GM10847 (cell line): ENCODE results near the gene CRY2.

Experiments used
- POLR2A ChIP-seq: IDR thresholded peaks from 2 replicates; pipeline ENCODE4 v1.6.1; 2011; ENCODE audit not compliant: insufficient read length; ENCODE audit errors: extremely low read depth

CRY2 gene

DNA sequence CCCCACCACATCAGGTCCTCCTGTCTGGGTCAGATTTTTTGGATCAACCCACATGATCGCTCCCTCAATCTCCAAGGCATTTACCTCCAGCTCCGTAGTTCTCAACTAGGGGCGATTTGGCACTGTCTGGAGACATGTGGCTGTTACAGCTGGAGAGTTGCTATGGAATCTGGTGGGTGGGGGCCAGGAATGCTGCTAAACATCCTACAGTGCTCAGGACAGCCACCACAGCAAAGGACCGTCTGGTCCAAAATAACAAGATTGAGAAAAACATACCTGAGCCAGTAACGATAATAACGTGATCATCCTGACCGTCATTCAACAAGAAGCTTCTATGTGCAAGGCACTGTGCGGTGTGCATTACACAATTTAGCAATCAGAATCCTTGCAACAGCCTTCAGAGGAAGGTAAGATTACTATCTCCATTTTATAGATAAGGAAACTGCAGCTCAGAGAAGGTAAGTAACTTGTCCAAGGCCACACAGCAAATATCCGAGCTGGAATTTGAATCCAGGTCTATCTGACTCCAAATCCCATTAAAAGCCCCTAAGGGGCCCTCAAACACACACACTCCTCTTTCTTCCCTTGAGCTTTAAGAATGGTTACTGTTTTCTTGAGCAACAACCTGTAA lies 14.3 kb upstream of the CRY2 start:
- no peak for TF ChIP-seq POLR2A

DNA sequence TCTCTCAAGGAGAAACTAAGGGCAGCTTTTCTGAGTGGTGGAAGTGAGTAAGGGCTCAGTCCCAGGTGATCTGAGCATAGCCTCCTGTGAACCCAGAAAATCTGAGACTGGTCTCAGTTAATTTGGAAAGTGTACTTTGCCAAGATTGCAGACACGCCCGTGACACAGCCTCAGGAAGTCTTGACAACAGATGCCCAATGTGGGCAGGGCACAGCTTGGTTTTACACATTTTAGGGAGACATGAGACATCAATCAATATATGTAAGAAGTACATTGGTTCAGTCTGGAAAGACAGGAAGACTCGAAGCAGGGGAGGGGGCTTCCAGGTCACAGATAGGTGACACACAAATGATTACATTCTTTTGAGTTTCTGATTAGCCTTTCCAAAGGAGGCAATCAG lies 13.5 kb upstream of the CRY2 start:
- TF ChIP-seq POLR2A, result no peak

DNA sequence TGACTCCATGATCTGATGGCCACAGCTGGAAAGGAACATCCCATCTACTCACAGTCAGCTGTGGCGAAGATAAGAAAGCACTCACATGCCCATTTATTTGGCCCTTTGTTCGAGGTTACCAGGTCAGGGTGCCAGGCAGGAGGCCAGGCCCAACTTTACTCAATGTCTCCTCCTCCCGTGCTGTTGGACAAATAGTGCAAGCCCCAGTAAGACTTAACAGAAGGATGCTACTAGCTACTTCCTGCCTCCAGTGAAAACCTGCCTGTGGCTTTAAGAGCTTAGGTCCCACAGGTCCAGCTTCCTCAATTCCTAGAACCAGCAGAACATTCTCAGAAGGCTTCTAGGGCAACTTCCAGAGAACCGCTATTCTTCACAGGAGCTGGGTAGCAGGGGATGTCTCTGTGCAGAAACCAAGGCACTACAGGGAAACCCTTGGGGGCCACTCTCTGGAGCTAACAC lies 12.9 kb upstream of the CRY2 start:
- TF ChIP-seq POLR2A, result no peak

DNA sequence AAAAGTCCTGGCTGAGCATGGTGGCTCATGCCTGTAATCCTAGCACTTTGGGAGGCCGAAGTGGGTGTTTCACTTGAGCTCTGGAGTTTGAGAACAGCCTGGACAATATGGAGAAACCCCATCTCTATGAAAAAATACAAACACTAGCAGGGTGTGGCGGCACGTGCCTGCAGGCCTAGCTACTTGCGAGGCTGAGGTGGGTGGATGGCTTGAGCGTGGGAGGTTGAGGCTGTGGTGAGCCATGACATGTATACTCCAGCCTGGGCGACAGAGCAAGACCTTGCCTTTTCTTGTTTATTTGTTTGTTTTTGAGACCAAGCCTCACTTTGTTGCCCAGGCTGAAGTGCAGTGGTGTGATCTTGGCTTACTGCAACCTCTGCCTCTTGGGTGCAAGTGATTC lies 8.1 kb upstream of the CRY2 start:
- TF ChIP-seq POLR2A, result no peak

DNA sequence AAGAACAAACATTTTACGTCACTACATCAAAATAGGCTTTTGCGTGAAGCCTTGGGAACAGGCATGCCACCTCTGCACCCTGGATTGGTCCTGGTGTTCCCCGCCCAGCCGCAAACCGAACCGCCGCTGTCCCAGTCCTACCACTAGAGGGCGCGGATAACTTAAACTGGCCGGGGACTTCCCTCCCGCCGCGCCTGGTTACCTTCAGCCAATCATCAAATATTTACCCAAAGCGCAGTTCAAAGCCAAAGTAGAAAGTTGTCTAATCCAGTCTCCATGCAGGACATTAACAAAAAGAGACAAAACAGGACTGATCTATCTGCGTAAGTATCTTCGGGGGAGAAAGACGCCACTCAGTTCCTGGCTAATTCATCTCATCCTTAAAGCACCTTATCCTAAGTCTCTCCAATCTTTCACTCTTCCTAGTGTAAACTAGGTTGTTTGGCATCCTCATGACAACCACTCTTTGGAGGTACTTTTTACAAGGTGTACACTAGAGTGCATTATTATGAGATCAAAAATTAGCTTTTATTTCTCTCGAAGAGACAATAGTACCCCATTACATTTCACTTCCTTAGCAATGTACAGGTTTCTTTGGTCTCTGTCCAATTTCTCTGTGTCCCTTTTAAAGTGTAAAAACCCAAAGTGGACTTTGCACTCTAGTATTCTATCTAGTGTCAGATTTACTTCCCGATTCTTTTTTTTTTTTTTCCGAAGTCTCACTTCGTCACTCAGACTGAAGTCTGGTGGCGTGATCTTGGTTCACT lies 3.9 kb upstream of the CRY2 start:
- no peak for TF ChIP-seq POLR2A

DNA sequence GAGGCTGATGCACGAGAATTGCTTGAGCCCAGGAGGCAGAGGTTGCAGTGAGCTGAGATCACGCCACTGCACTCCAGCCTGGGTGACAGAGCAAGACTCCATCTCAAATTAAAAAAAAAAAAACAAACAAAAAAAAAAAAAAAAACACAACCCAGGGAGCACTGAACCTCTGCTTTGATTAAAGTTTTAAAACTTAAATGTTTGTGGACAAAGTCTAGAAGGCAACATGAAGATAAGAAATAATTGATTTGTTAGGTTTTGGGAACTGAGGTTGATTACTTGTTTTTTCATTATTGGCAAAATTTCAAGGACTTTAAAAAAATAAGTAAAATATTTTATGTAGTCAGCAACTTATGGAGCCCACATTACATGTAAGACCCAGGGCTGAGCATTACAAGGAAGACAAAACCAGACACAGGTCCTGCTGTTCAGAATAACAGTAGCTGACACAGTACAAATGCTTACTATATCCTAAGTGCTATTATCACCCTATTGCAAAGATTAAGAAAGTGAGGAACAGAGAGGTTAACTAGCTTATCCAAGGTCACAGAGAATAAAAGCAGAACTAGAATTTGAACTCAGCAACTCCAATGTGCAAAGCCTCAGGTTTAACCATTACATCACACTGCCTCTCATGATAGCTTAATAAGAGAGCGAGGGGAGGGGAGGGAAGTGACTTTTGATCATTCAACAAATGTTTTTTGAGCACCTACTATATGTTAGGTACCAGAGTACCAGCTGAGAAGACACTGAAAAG lies 2.3 kb upstream of the CRY2 start:
- TF ChIP-seq POLR2A, result no peak

DNA sequence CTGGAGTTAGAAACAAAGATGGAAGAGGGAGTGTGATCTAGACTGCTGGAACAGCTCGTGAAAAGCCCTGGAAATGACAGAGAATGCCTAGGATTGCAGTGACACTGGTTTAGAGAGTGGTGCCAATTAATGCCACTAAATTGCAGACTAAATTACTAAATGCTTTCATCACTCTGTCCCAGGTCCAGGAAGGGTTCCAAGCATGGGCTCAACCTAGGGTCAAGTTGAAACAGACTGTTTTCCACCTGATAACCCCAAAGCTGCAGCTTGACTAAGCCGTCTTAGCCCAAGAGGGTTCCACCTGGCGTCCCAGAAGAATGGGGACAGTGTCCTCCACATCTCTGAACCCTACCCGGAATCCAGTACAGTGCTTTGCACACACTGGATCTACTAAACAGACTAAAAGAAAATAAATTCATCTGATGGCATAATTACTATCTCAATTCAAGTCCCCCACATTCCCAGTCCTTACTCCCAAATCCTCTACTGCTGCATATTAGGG lies 1.1 kb upstream of the CRY2 start:
- TF ChIP-seq POLR2A, result no peak

DNA sequence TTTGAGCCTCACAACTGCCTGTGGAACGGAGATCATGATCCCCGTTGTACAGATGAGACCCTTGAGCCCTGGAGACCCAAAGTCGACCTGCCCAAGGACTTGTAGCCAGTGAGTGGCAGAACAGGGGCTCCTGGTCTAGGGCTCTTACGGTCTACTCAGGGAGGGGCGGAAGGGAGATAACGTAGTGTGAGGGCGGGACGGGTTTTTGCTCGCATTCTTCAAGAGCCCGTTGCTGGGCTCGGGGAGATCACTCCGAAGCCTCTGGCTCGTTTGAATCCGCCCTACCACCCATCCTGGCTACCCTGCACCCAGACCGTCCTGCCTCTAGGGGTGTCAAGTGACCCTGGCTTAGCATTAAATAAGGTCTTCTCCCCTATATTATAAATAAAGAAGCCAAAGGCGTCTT lies 639 bp downstream of the CRY2 start:
- no peak for TF ChIP-seq POLR2A

DNA sequence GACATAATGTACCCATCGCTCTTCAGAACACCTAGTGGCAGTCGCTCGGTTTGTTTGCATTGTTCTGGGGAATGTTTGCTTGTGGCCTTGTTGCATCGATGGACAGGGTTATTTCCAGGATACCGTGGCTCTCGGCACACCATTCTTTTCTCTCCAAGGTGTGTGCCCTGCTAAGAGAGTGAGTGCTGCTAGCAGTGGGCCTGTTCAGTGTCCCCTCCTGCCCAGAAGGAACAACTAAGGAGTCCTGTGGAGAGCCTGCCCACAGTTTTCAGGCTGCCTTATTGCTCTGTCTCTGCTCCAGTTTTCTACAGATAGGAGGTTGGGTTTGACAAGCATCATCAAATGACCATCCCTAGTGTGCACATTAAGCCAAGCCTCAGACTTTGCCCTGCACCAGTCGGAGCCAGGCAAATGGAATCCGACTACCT lies 1.4 kb downstream of the CRY2 start:
- no peak for TF ChIP-seq POLR2A

DNA sequence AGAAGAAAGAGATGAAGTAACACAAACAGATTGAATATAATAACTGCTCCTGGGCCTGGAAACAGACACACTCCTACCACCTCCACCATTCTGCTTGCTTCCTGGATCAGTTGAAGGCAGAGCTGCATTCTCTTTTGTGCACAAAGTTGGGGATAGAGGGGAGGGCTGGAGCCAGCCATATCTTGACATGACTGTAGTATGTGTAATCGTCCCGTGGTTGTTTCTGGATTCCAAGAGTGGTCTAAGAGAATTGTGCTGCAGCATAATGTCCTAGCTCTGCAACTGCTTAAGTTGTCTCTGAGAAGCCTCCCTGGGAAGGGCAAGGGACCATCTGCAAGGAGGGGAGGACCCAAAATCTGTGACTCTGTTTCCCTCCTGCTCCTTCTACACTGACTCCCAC lies 3.2 kb downstream of the CRY2 start:
- TF ChIP-seq POLR2A, result no peak

DNA sequence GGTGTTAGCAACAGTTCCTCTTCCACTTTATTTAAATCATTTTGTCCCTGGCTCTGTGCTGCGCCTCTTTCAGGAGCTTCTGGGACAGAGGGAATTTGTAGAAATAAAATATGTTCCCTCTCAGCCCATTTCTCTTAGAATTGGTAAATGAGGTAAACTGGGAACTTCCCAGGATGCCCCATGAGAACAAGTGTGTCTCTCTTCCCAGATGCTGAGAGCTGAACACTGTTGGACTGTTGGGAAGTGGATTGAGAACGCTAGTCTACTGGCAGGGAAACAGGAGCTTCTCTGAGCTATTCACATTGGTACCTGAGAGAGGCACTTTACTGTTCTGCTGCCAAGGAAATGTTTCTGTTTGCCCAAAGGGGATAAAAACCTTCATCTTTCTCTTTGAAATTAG lies 4.0 kb downstream of the CRY2 start:
- TF ChIP-seq POLR2A, result no peak

DNA sequence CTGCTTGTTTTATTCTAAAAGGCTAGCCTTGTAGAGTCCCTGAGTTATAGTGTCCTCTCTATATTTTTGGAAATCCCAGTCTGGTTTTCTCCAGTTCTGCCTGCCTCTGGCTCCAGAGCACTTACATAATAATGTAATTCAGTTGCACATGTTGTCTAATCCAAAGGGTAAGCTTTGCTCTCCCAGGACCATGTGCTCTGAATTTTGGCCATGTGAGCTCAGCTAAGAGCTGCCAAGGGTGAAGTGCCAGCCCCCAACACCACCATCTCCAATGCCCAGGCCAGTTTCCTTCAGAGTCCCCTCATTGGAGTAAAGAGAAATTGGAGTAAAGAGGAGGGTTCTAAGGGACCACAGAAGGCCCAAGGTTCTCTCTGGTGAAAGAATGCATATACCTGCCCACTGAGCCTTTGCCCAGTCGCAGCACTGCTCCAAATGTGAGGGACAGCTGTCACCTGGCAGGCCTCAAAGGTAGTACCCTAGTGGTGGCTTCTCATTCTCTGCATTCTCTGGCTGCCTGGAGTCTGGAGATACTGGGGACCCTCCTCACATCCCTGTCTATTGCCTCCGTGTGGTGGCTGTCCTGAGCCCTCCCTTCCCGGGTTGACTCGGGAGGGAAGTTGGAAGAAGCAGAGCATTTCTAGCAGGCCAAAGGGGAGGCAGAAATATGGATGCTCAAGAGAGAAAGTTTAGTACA lies 4.9 kb downstream of the CRY2 start:
- no peak for TF ChIP-seq POLR2A

DNA sequence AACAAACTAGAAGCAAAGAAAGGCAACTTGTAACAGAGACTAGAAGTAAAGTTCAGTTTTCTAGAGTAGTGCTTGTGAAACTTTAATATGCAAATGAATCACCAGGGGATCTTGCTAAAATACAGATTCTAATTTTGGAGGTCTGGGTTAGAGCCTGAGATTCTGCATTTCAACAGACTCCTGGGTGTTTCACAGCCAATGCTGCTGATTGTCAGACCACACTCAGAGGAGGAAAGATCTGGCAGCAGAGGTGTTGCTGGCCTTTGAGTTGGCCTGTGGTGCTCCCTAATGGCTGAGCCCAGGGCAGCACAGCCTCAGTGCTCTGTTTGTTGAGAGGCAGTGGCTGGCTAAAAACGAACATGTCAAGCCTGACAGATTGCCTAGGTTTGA lies 5.4 kb downstream of the CRY2 start:
- no peak for TF ChIP-seq POLR2A

DNA sequence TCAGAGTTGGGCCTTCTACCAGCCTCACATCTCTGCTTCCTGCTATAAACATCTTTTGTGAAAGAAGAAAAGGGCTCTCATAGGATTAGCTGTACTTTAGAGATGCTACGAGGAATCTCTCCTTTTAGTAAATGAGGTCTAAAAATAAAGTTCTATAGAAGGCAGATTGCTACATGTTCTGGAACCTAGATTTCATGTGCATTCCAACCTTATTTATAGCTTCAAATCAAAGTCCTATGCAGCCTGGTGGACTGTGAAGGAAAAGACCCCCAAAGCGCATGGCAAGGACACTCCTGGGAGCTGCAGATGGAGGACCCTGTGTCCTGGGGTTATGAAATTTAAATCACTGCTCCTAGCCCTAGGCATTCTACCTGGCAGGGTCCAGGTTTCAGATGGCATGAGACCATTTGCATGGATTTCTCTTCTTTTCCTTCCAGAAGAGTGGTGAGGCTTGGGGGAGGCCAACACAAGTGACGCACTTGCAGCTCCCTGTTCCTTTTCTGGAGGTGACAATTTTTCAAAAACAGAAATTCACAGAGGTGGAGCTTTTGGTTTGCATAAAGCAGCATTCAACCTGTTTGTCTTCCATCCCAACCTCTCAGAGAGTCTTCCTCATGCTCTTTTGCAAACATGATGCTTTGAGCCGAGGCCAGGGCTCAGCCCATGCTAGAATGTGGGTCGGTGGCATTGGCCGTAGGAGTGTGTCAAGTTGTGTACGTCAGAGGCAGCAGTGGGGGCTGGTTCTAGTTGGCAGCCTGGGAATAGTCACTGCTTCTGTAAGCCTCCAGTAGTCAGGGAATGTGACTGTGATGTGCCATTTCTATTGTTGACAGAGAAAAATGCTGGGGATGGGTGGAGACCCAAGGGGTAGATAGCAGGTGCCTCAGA lies 6.3 kb downstream of the CRY2 start:
- TF ChIP-seq POLR2A, result no peak
